ENCODE measurements around the gene RAB38.

The RAB38 gene

DNA sequence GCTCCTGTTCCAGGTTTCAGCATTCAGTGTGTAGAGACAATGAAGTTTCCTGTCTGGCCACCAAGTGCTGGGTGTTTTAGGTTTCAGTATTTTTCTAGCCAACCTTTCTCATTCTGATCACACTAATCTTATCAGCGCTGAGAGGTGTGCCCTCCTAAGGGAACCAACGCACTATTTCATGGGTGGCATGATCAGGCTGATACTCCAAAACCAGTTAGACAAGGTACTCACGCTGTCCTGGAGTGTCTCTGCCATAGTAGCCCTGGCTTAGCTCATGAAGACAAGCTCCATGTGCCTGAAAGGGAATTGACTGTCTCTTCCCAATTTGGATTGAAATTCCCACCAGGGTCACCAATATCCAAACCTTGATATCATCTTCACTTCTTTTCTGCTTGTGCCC lies 8.0 kb upstream of the RAB38 start:
- no peaks in the 10 kb centered on the region for H3K9me3 ChIP-seq
- in situ Hi-C loops (cut with MboI; ENCODE audit: low sequenced_read_pairs): no loop called here
- no peaks in the 10 kb centered on the region for H3K4me1 ChIP-seq
- DNase-seq (ENCODE audit: low spot score in 2 of 2): no peak
- H3K36me3 ChIP-seq (replicated peaks): no peaks in the 10 kb centered on the region
- no peak overlapping the region for H3K4me3 ChIP-seq
- peaks cover 2% of the 10 kb centered on the region for H3K27me3 ChIP-seq (ENCODE audit: low read depth)

- Histone ChIP-seq H3K9me3 (no peaks in the 10 kb centered on the region), H3K27me3 (ENCODE audit: low read depth) (peaks cover 2% of the 10 kb centered on the region), H3K4me3 (no peak overlapping the region), H3K4me1 (no peaks in the 10 kb centered on the region), H3K36me3 (replicated peaks) (no peaks in the 10 kb centered on the region)
- in situ Hi-C loops (cut with MboI; ENCODE audit: low sequenced_read_pairs): no loop called here
- no peak for DNase-seq (ENCODE audit: low spot score in 2 of 2)
These were observed 6.5 kb upstream of the RAB38 start for GRCh38 chr11:88181776-88182175.

GRCh38 chr11:88179971-88180629 lies 4.9 kb upstream of the RAB38 start:
- Histone ChIP-seq H3K4me1 (no peaks in the 10 kb centered on the region), H3K4me3 (no peak overlapping the region), H3K36me3 (replicated peaks) (no peaks in the 10 kb centered on the region), H3K9me3 (no peaks in the 10 kb centered on the region), H3K27me3 (ENCODE audit: low read depth) (peaks cover 2% of the 10 kb centered on the region)
- DNase-seq (ENCODE audit: low spot score in 2 of 2): no peak
- in situ Hi-C loops (cut with MboI; ENCODE audit: low sequenced_read_pairs): no loop called here

DNA sequence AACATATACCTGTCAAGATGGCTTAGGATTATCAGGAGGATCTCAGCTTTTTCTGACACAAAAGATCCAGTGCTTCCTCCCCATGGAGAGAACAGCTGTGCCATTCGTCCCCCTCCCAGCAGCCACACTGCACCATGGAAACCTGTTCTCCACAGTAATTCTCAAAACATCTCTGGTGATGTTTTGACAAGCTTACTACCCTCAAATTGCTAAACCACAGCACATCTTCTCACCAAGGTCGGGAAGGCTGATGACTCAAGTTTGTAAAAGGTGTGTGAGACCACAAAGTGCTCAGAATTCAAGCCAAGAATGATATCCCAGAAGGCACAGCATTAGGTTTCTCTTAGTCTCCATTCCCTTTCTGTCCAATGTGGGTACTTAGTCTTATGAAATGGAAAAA lies 3.9 kb upstream of the RAB38 start:
- in situ Hi-C loops (cut with MboI; ENCODE audit: low sequenced_read_pairs): no loop called here

GRCh38 chr11:88178191-88178590 lies 2.9 kb upstream of the RAB38 start:
- Histone ChIP-seq H3K4me3 (no peak overlapping the region), H3K27me3 (ENCODE audit: low read depth) (peaks cover 2% of the 10 kb centered on the region), H3K9me3 (no peaks in the 10 kb centered on the region), H3K4me1 (no peaks in the 10 kb centered on the region), H3K36me3 (replicated peaks) (no peaks in the 10 kb centered on the region)
- in situ Hi-C loops (cut with MboI; ENCODE audit: low sequenced_read_pairs): no loop called here
- no peak for DNase-seq (ENCODE audit: low spot score in 2 of 2)

More for the DNA sequence above, 3.9 kb upstream of the RAB38 start:
- Histone ChIP-seq H3K4me1 (no peaks in the 10 kb centered on the region), H3K4me3 (no peak overlapping the region), H3K9me3 (no peaks in the 10 kb centered on the region), H3K36me3 (replicated peaks) (no peaks in the 10 kb centered on the region), H3K27me3 (ENCODE audit: low read depth) (peaks cover 2% of the 10 kb centered on the region)
- no peak for DNase-seq (ENCODE audit: low spot score in 2 of 2)

- DNase-seq (ENCODE audit: low spot score in 2 of 2): no peak
- Histone ChIP-seq H3K36me3 (replicated peaks) (no peaks in the 10 kb centered on the region), H3K4me1 (no peaks in the 10 kb centered on the region), H3K27me3 (ENCODE audit: low read depth) (peaks cover under 1% of the 10 kb centered on the region; the same call in 1 of the 2 replicates), H3K4me3 (peak overlapping the region; percentile 36), H3K9me3 (no peaks in the 10 kb centered on the region)
- in situ Hi-C loops (cut with MboI; ENCODE audit: low sequenced_read_pairs): no loop called here
These were observed 379 bp upstream of the RAB38 start for GRCh38 chr11:88175569-88176075.

DNA sequence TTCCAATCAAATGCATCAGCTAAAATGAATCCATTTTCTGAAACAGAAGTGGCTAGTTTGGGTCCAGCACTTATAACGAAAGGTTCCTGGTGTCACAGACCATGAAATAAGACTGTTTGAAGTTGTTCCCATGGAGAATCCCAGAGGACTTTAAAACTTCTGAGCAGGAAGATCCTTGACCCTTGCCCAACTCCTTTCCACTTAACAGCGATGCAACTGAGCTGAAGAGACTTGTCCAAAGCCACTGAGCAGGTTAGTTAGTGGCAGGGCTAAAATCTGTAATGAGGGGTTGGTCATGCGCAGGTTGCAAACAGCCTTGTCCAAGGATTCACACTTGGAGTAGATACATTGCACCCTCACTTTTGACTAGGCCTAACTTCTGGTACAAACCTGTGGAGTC lies 1.3 kb downstream of the RAB38 start:
- Histone ChIP-seq H3K4me3 (no peak overlapping the region), H3K27me3 (ENCODE audit: low read depth) (no peaks in the 10 kb centered on the region), H3K9me3 (no peaks in the 10 kb centered on the region), H3K4me1 (no peaks in the 10 kb centered on the region), H3K36me3 (replicated peaks) (no peaks in the 10 kb centered on the region)
- in situ Hi-C loops (cut with MboI; ENCODE audit: low sequenced_read_pairs): no loop called here
- DNase-seq (ENCODE audit: low spot score in 2 of 2): no peak

- H3K36me3 ChIP-seq (replicated peaks): no peaks in the 10 kb centered on the region
- DNase-seq (ENCODE audit: low spot score in 2 of 2): no peak
- in situ Hi-C loops (cut with MboI; ENCODE audit: low sequenced_read_pairs): no loop called here
- no peaks in the 10 kb centered on the region for H3K9me3 ChIP-seq
- H3K4me3 ChIP-seq: no peak overlapping the region
- no peaks in the 10 kb centered on the region for H3K27me3 ChIP-seq (ENCODE audit: low read depth)
- no peaks in the 10 kb centered on the region for H3K4me1 ChIP-seq
These were observed 3.3 kb downstream of the RAB38 start for GRCh38 chr11:88171982-88172381.

- no peaks in the 10 kb centered on the region for H3K27me3 ChIP-seq (ENCODE audit: low read depth)
- no peaks in the 10 kb centered on the region for H3K4me1 ChIP-seq
- DNase-seq (ENCODE audit: low spot score in 2 of 2): no peak
- in situ Hi-C loops (cut with MboI; ENCODE audit: low sequenced_read_pairs): no loop called here
- no peak overlapping the region for H3K4me3 ChIP-seq
- H3K9me3 ChIP-seq: no peaks in the 10 kb centered on the region
- H3K36me3 ChIP-seq (replicated peaks): no peaks in the 10 kb centered on the region
These were observed 4.6 kb downstream of the RAB38 start for GRCh38 chr11:88170673-88171072.

- DNase-seq (ENCODE audit: low spot score in 2 of 2): no peak
- H3K36me3 ChIP-seq (replicated peaks): no peaks in the 10 kb centered on the region
- in situ Hi-C loops (cut with MboI; ENCODE audit: low sequenced_read_pairs): no loop called here
- no peaks in the 10 kb centered on the region for H3K4me1 ChIP-seq
- H3K4me3 ChIP-seq: no peak overlapping the region
- no peaks in the 10 kb centered on the region for H3K9me3 ChIP-seq
- H3K27me3 ChIP-seq (ENCODE audit: low read depth): no peaks in the 10 kb centered on the region
These were observed 5.4 kb downstream of the RAB38 start for GRCh38 chr11:88169881-88170280.

GRCh38 chr11:88169471-88169870 lies 5.8 kb downstream of the RAB38 start:
- Histone ChIP-seq H3K4me3 (no peak overlapping the region), H3K4me1 (no peaks in the 10 kb centered on the region), H3K27me3 (ENCODE audit: low read depth) (no peaks in the 10 kb centered on the region), H3K9me3 (no peaks in the 10 kb centered on the region), H3K36me3 (replicated peaks) (no peaks in the 10 kb centered on the region)
- no peak for DNase-seq (ENCODE audit: low spot score in 2 of 2)
- in situ Hi-C loops (cut with MboI; ENCODE audit: low sequenced_read_pairs): no loop called here

GRCh38 chr11:88167853-88168252 lies 7.4 kb downstream of the RAB38 start:
- H3K4me1 ChIP-seq: no peaks in the 10 kb centered on the region
- no peak for DNase-seq (ENCODE audit: low spot score in 2 of 2)
- in situ Hi-C loops (cut with MboI; ENCODE audit: low sequenced_read_pairs): no loop called here
- H3K4me3 ChIP-seq: no peak overlapping the region
- H3K36me3 ChIP-seq (replicated peaks): no peaks in the 10 kb centered on the region
- H3K9me3 ChIP-seq: no peaks in the 10 kb centered on the region
- H3K27me3 ChIP-seq (ENCODE audit: low read depth): no peaks in the 10 kb centered on the region

GRCh38 chr11:88164806-88165585 lies 10.2 kb downstream of the RAB38 start:
- H3K27me3 ChIP-seq (ENCODE audit: low read depth): no peaks in the 10 kb centered on the region
- in situ Hi-C loops (cut with MboI; ENCODE audit: low sequenced_read_pairs): no loop called here

GRCh38 chr11:88164320-88164719 lies 10.9 kb downstream of the RAB38 start:
- no peak for DNase-seq (ENCODE audit: low spot score in 2 of 2)
- Histone ChIP-seq H3K36me3 (replicated peaks) (no peaks in the 10 kb centered on the region), H3K27me3 (ENCODE audit: low read depth) (no peaks in the 10 kb centered on the region), H3K4me3 (no peak overlapping the region), H3K4me1 (no peaks in the 10 kb centered on the region), H3K9me3 (no peaks in the 10 kb centered on the region)
- in situ Hi-C loops (cut with MboI; ENCODE audit: low sequenced_read_pairs): no loop called here

More at GRCh38 chr11:88164806-88165585, 10.2 kb downstream of the RAB38 start:
- no peak for DNase-seq (ENCODE audit: low spot score in 2 of 2)
- Histone ChIP-seq H3K4me1 (no peaks in the 10 kb centered on the region), H3K9me3 (no peaks in the 10 kb centered on the region), H3K36me3 (replicated peaks) (no peaks in the 10 kb centered on the region), H3K4me3 (no peak overlapping the region)

Data from HAP-1 (cell line).